WTC11 (cell line): ENCODE measurements around the gene MTOR. TPM values are rescaled to one million over a fixed set of nuclear protein-coding genes. Genes with fewer than 3 reads are reported as not detected.

ENCODE experiments used
- CBFB ChIP-seq: sonication (generic); formaldehyde crosslinking; IDR thresholded peaks from 2 replicates; pipeline ENCODE4 v1.8.1; 2022; ENCODE audit warnings: mild to moderate bottlenecking, low read depth, missing genetic modification reagents
- CREM ChIP-seq: sonication (generic); formaldehyde crosslinking; IDR thresholded peaks from 2 replicates; pipeline ENCODE4 v1.8.1; 2022; ENCODE audit warnings: mild to moderate bottlenecking, missing genetic modification reagents, moderate library complexity
- CTCF ChIP-seq: fragments of 200-600 bp; IDR thresholded peaks from 2 replicates; pipeline ENCODE4 v1.8.0; 2022; ENCODE audit warnings: antibody characterized with exemption
- ESRRA ChIP-seq: sonication (generic); formaldehyde crosslinking; IDR thresholded peaks from 2 replicates; pipeline ENCODE4 v1.8.1; 2022; ENCODE audit warnings: mild to moderate bottlenecking, missing genetic modification reagents, borderline replicate concordance
- FOXP1 ChIP-seq: sonication (generic); formaldehyde crosslinking; IDR thresholded peaks from 2 replicates; pipeline ENCODE4 v1.8.0; 2022; ENCODE audit warnings: missing genetic modification reagents, mild to moderate bottlenecking, moderate library complexity, borderline replicate concordance
- GABPB1 ChIP-seq: sonication (generic); formaldehyde crosslinking; IDR thresholded peaks from 2 replicates; pipeline ENCODE4 v1.8.1; 2023; ENCODE audit warnings: mild to moderate bottlenecking, missing genetic modification reagents
- JAZF1 ChIP-seq: fragments of 250-450 bp; sonication (Bioruptor Pico); IDR thresholded peaks from 2 replicates; pipeline ENCODE4 v1.9.0; 2021; ENCODE audit warnings: moderate library complexity, mild to moderate bottlenecking, inconsistent platforms
- JUN ChIP-seq: sonication (generic); formaldehyde crosslinking; IDR thresholded peaks from 2 replicates; pipeline ENCODE4 v1.8.0; 2023; ENCODE audit warnings: mild to moderate bottlenecking, missing genetic modification reagents
- MYBL2 ChIP-seq: sonication (generic); formaldehyde crosslinking; IDR thresholded peaks from 2 replicates; pipeline ENCODE4 v1.8.1; 2023; ENCODE audit warnings: mild to moderate bottlenecking, moderate library complexity, missing genetic modification reagents
- NR1H2 ChIP-seq: sonication (generic); formaldehyde crosslinking; IDR thresholded peaks from 2 replicates; pipeline ENCODE4 v1.9.0; 2021; ENCODE audit warnings: mild to moderate bottlenecking, moderate library complexity, missing genetic modification reagents
- NR3C1 ChIP-seq: sonication (generic); formaldehyde crosslinking; conservative IDR thresholded peaks from 2 replicates; pipeline ENCODE4 v1.8.1; 2023; ENCODE audit warnings: low read depth, mild to moderate bottlenecking, missing genetic modification reagents
- OVOL2 ChIP-seq: fragments of 250-450 bp; sonication (Bioruptor Pico); IDR thresholded peaks from 2 replicates; pipeline ENCODE4 v1.9.0; 2021; ENCODE audit warnings: mild to moderate bottlenecking, borderline replicate concordance
- PREB ChIP-seq: sonication (generic); formaldehyde crosslinking; IDR thresholded peaks from 2 replicates; pipeline ENCODE4 v1.8.1; 2022; ENCODE audit warnings: mild to moderate bottlenecking, missing genetic modification reagents, moderate library complexity, borderline replicate concordance
- PRRX2 ChIP-seq: fragments of 250-450 bp; sonication (Bioruptor Pico); IDR thresholded peaks from 2 replicates; pipeline ENCODE4 v1.8.0; 2021; ENCODE audit warnings: mild to moderate bottlenecking
- RELA ChIP-seq: sonication (generic); formaldehyde crosslinking; IDR thresholded peaks from 2 replicates; pipeline ENCODE4 v1.8.1; 2022; ENCODE audit warnings: missing genetic modification reagents, mild to moderate bottlenecking, borderline replicate concordance
- RORB ChIP-seq: fragments of 250-450 bp; sonication (Bioruptor Pico); IDR thresholded peaks from 2 replicates; pipeline ENCODE4 v1.9.0; 2021; ENCODE audit warnings: mild to moderate bottlenecking
- SMAD3 ChIP-seq: sonication (generic); formaldehyde crosslinking; IDR thresholded peaks from 2 replicates; pipeline ENCODE4 v1.8.0; 2022; ENCODE audit warnings: missing genetic modification reagents, mild to moderate bottlenecking, borderline replicate concordance
- SMAD4 ChIP-seq: sonication (generic); formaldehyde crosslinking; IDR thresholded peaks from 2 replicates; pipeline ENCODE4 v1.8.0; 2022; ENCODE audit warnings: mild to moderate bottlenecking, missing genetic modification reagents
- SP1 ChIP-seq: sonication (generic); formaldehyde crosslinking; conservative IDR thresholded peaks from 2 replicates; pipeline ENCODE4 v1.8.1; 2022; ENCODE audit warnings: missing genetic modification reagents
- ZBTB21 ChIP-seq: sonication (generic); formaldehyde crosslinking; IDR thresholded peaks from 2 replicates; pipeline ENCODE4 v1.8.1; 2023; ENCODE audit warnings: mild to moderate bottlenecking, missing genetic modification reagents, borderline replicate concordance
- ZNF138 ChIP-seq: sonication (generic); formaldehyde crosslinking; conservative IDR thresholded peaks from 2 replicates; pipeline ENCODE4 v1.8.1; 2022; ENCODE audit warnings: mild to moderate bottlenecking, moderate library complexity, missing genetic modification reagents
- ZNF232 ChIP-seq: sonication (generic); formaldehyde crosslinking; IDR thresholded peaks from 2 replicates; pipeline ENCODE4 v1.8.0; 2022; ENCODE audit warnings: mild to moderate bottlenecking, missing genetic modification reagents
- ZNF263 ChIP-seq: sonication (generic); formaldehyde crosslinking; IDR thresholded peaks from 2 replicates; pipeline ENCODE4 v1.8.1; 2022; ENCODE audit warnings: low read depth, mild to moderate bottlenecking, moderate library complexity, missing genetic modification reagents
- ZNF317 ChIP-seq: sonication (generic); formaldehyde crosslinking; IDR thresholded peaks from 2 replicates; pipeline ENCODE4 v1.8.1; 2023; ENCODE audit warnings: low read depth, mild to moderate bottlenecking, moderate library complexity, missing genetic modification reagents, borderline replicate concordance
- ZNF423 ChIP-seq: fragments of 250-450 bp; sonication (Bioruptor Pico); IDR thresholded peaks from 2 replicates; pipeline ENCODE4 v2.1.2; 2022; ENCODE audit warnings: mild to moderate bottlenecking, moderate library complexity
- ZNF532 ChIP-seq: fragments of 250-450 bp; sonication (Bioruptor Pico); IDR thresholded peaks from 2 replicates; pipeline ENCODE4 v1.9.0; 2021; ENCODE audit warnings: mild to moderate bottlenecking, borderline replicate concordance
- total RNA-seq: library from RNA; stranded (reverse); gene quantifications from 3 replicates; pipeline ENCODE4 v1.2.3, GENCODE V29; 2021
- TF ChIP-seq, protein P1 (sequence below): sonication (generic); formaldehyde crosslinking; conservative IDR thresholded peaks from 2 replicates; pipeline ENCODE4 v1.8.1; 2022; ENCODE audit warnings: mild to moderate bottlenecking, missing genetic modification reagents
- TF ChIP-seq, protein P2 (sequence below): sonication (generic); formaldehyde crosslinking; IDR thresholded peaks from 2 replicates; pipeline ENCODE4 v1.8.0; 2023; ENCODE audit warnings: mild to moderate bottlenecking, missing genetic modification reagents
- TF ChIP-seq, protein P3 (sequence below): sonication (generic); formaldehyde crosslinking; IDR thresholded peaks from 2 replicates; pipeline ENCODE4 v1.8.1; 2023; ENCODE audit warnings: mild to moderate bottlenecking, missing genetic modification reagents, moderate library complexity

MTOR gene
- total RNA-seq, 1 experiment from 2014 or later: 65.0 TPM

GRCh38 chr1:11272832-11273594 lies 10.7 kb upstream of the MTOR start, which contains the start of gene UBIAD1 (continued):
- no peak for TF ChIP-seq ZBTB21
- no peak for TF ChIP-seq PRRX2 (CRISPR knock-in tag)
- TF ChIP-seq, protein P1, sequence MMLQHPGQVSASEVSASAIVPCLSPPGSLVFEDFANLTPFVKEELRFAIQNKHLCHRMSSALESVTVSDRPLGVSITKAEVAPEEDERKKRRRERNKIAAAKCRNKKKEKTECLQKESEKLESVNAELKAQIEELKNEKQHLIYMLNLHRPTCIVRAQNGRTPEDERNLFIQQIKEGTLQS (CRISPR knock-in tag): no peak
- no peak for TF ChIP-seq ZNF138 (CRISPR knock-in tag)
- TF ChIP-seq SMAD4 (CRISPR knock-in tag): no peak
- TF ChIP-seq ZNF532 (CRISPR knock-in tag): no peak
- no peak for TF ChIP-seq JAZF1 (CRISPR knock-in tag)
- no peak for TF ChIP-seq CBFB (CRISPR knock-in tag)
- no peak for TF ChIP-seq OVOL2
- no peak for TF ChIP-seq CTCF
- TF ChIP-seq JUN (CRISPR knock-in tag): peak; percentile 65; the same call in 1 of the 2 replicates
- TF ChIP-seq SMAD3 (CRISPR knock-in tag): no peak
- no peak for TF ChIP-seq NR3C1 (CRISPR knock-in tag)
- 0 out of 2 replicates have a peak, but pooled peaks have one; percentile 52 for TF ChIP-seq MYBL2 (CRISPR knock-in tag)
- no peak for TF ChIP-seq NR1H2 (CRISPR knock-in tag)
- TF ChIP-seq ZNF263 (CRISPR knock-in tag): no peak
- TF ChIP-seq PREB (CRISPR knock-in tag): 0 out of 2 replicates have a peak, but pooled peaks have one; percentile 55
- TF ChIP-seq ZNF317 (CRISPR knock-in tag): no peak
- TF ChIP-seq ZNF423 (CRISPR knock-in tag): no peak
- TF ChIP-seq ZNF232 (CRISPR knock-in tag): peak; percentile 36; the same call in 1 of the 2 replicates
- no peak for TF ChIP-seq RORB (CRISPR knock-in tag)
- 0 out of 2 replicates have a peak, but pooled peaks have one; percentile 21 for TF ChIP-seq ESRRA (CRISPR knock-in tag)
- TF ChIP-seq CREM (CRISPR knock-in tag): no peak
- peak; percentile 88 for TF ChIP-seq SP1
- peak; percentile 52 for TF ChIP-seq GABPB1
- no peak for TF ChIP-seq RELA (CRISPR knock-in tag)
- TF ChIP-seq, protein P2, sequence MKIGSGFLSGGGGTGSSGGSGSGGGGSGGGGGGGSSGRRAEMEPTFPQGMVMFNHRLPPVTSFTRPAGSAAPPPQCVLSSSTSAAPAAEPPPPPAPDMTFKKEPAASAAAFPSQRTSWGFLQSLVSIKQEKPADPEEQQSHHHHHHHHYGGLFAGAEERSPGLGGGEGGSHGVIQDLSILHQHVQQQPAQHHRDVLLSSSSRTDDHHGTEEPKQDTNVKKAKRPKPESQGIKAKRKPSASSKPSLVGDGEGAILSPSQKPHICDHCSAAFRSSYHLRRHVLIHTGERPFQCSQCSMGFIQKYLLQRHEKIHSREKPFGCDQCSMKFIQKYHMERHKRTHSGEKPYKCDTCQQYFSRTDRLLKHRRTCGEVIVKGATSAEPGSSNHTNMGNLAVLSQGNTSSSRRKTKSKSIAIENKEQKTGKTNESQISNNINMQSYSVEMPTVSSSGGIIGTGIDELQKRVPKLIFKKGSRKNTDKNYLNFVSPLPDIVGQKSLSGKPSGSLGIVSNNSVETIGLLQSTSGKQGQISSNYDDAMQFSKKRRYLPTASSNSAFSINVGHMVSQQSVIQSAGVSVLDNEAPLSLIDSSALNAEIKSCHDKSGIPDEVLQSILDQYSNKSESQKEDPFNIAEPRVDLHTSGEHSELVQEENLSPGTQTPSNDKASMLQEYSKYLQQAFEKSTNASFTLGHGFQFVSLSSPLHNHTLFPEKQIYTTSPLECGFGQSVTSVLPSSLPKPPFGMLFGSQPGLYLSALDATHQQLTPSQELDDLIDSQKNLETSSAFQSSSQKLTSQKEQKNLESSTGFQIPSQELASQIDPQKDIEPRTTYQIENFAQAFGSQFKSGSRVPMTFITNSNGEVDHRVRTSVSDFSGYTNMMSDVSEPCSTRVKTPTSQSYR: no peak; the same call in 1 of the 2 replicates
- TF ChIP-seq FOXP1: peak; percentile 84
- TF ChIP-seq, protein P3, sequence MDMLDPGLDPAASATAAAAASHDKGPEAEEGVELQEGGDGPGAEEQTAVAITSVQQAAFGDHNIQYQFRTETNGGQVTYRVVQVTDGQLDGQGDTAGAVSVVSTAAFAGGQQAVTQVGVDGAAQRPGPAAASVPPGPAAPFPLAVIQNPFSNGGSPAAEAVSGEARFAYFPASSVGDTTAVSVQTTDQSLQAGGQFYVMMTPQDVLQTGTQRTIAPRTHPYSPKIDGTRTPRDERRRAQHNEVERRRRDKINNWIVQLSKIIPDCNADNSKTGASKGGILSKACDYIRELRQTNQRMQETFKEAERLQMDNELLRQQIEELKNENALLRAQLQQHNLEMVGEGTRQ (CRISPR knock-in tag): peak; percentile 44; the same call in 1 of the 2 replicates
